Measurements from ENCODE around the gene SMAD9.

DNA sequence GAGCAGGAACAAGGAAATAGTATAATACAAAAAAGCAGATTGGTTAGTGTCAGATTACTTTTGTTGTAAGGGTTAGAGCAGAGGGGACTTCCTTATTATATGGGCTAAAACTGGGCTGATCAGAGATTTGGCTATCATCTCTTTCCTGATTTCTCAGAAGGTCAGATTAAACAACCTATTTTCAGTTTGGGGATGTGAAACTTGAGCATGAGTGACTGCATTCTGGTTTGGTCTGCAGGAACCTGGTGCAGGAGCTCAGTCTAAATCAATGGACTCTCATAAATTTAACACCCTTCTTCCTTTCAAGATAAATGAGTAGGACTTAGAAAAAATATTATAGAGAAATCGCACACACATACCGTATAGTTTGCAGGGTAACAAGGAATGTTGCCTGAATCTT, 113.9 kb downstream of the SMAD9 start:
- no peak for TF ChIP-seq EZH2 (IDR thresholded peaks at IDR 0.05; ENCODE audit: insufficient read depth, poor library complexity, severe bottlenecking)
- no peak for TF ChIP-seq EZH2phosphoT487 (IDR thresholded peaks at IDR 0.05; ENCODE audit: insufficient read depth, low read depth)

Data from GM23248 (cell line).